GM19099 (cell line): ENCODE data around the gene UBE2E1.

Experiments
- POLR2A ChIP-seq: IDR thresholded peaks from 3 replicates; pipeline ENCODE4 v1.6.1; 2011; ENCODE audit warnings: low read depth; ENCODE audit not compliant: insufficient read length; ENCODE audit errors: extremely low read depth

UBE2E1 gene

DNA sequence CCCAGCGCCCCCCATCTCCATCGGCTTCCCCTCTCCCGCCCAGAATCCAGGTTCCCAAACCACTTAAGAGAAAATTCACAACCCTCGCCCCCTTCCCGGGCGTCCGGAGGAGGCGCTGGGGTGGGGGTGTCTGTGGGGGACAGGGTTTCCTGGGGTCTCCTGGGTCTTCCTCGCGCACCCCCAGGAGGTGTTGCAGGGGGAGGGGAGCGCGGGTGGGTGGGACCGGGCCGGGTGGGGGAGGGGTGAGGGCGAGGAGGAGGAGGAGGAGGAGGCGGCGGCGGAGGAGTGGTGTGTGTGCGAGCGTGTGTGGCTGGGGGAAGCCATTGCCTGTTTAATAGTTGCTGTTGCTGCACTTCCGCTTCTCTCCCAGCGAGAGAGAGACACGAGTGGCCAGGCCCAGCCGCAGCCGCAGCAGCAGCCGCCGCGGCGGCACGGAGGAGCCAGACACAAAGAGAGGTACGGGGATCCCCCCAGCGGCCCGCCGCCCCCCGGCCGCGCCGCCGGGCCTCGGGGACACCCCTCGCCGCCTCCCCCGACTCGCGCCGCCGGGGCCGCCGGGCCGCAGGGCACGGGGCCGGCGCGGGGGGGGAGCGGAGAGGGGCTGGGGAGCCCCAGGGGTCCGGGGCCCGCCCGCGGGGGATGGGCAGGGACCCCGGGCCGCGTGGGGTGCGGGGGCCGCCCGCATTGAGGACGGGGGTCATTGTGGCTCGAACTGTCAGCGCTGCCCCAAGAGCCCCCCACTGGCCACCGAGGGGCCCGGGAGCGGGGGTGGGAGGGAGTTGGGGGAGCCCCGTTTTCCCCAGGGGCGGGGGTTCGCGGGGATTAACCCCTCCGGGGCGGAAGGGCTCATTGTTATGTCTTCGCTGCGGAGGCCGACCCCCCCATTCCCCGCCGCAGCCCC is at the start of gene UBE2E1:
TSS of gene UBE2E1 (plus strand) at position 323 of the 901 bp plus-strand sequence. CDS start 1,315 bp downstream, outside the sequence.
- TF ChIP-seq POLR2A = peak; percentile 83

DNA sequence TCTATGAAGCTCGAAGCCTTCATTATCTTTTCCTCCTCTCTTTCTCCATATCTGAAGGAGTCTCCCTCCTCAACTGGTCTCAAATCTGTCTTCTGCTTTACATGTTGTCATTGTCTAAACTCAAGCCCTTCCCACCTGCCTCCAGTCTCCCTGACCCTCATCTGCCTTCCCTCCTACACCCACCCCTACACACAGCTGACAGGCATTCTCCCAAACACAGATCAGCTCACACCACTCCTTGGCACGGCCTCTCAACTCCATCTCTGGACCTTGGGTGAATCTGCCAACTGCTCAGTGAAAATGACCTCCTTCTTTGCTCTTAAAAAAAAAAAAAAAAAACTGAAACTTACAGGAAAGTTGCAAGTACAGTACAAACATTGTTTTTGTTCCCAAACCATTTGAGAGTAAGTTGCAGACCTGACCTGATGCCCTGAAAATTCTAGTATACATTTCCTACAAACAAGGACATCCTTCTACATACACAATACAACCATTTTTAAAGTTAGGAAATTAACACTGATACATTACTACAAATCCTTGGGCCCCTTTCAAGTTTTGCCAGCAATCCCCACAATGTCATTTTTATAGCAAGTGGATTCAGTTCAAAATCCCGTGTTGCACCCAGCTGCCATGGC is 49.4 kb upstream of the UBE2E1 start:
- no peak for TF ChIP-seq POLR2A

DNA sequence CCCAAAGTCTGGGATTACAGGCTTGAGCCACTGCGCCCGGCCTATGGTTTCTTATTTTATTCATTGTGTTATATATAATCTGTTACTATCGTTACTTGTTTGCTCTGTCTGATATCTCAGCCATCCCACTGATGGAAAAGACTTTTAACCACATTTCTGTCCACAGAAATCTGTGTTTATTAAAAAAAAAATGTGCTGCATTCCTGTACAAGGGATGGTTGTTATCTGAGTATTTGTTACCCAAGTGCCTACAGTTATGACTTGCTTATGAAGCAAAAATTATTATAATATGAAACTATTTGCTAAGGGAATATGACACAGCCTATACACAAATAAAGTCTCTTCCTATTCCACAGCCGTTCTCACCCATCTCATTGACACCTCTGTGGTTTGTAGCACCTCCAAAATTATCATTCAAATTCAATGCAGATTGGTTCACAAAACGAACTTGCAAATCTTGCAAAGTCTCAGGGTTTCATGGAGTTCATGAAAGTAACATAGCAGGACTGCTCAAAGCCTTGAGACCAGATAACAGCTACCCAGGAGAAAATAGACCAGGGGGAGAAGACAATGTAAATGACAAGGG is 47.4 kb upstream of the UBE2E1 start:
- no peak for TF ChIP-seq POLR2A

DNA sequence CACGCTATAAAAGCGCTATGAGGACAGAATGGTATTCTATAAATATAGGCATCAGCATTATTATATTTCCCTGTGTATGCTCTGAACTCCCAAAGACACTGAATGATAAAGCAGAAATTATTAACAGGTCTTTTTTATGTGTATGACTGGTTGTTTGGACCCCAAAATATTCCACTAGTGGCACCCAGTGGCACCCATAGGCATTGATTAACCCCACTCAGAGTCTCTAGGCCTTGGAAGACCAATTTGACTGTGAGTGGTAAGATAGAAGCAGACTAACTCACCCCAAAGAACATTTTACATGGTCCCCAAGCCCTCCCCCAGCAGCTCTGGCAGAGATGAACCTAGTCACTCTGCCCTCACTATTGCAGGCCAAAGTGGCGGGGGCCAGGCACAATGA is 45.4 kb upstream of the UBE2E1 start:
- no peak for TF ChIP-seq POLR2A

DNA sequence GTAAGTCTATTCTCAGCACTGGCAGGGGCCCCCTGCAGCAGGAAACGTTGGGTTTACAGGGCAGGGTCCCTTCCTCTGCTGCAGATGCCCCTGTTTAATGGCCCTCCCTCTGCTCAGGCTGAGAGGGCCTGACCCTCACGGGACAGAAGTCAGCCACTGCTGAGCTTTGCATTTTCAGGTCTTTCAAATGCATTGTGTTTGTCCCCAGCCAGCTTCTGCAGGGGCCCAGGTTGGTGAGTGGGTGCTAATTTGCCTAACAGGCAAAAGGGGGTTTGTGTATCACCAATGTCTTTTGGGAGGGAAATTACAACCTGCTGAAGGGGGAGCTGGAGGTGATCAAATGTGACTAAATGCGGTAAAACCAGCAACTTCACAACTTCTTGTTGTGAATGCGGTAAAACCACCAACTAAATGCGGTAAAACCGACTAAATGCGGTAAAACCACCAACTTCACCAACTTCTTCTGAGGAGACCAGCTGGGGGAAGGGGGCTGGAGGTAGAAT is 44.8 kb upstream of the UBE2E1 start:
- TF ChIP-seq POLR2A = no peak

DNA sequence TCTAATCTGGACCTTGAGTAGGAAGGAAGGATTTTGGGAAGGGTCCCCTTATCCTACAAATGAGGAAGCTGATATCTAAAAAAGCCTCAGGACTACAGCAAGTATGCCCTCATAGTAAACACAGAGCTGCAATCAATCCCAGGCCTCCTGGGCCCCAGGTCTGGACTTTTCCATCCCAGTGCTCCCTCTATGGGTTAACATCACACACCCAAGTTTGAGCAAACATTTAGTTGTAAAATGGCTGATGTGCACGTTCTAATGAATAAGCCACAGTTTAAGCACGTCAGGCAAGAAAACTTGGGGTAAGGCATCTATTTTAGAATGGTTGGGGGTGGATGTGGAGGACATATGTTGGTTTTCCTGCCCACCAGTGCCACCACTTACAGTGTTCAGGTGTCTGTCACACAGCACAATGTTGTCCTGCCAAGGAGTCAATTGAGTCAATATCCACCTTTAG is 44.3 kb upstream of the UBE2E1 start:
- TF ChIP-seq POLR2A = no peak

DNA sequence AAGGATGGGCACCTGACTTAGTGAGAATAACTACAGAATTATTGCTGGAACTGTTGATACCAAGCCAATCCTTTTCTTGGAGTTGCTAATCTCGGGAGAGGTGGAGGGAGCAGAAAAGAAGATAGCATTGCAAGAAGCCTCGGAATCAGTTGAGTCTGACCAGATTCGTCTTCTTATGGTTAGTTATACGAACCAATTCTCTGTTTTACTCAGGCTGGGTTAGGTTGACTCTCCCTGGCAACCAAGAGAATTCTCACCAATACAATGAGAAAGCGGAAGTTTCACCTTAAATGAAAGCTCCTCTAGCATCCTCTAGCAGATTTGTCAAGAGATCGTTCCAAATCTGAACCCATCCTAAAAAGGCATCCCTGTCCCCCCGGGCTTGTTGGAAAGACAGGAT is 43.5 kb upstream of the UBE2E1 start:
- TF ChIP-seq POLR2A = peak; percentile 28

DNA sequence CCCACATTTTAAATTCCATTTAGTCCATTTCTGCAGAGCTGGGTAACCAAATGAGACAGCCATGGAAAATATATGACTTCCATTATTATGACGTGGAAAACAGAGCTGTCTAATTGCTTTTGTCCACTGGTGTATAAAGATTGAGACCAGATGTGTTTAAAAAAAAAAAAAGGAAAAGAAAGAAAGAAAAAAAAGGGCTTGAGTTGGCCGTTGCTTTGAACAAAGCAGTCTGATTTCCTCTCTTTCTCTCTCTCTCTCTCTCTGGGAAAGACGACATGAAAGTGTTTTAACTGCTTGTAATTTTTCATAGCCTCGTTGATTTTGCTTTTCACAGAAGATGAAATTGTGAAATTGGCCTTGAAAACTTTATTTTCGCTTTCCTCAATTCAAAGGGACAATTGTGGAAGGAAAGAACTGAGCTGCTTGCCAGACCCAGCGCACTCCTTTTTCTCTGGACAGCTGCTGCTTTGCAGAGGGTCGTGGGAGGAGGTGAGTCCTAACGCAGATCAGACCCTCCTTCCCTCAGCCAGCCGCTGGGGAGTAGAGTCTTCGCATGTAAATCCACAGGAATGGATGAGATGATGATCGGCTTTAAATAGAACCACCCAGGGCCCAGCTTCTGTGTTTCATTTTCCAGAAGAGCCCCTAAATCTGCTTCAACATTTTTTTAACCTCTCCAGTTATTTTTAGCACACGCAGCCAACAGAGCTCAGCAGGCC is 42.8 kb upstream of the UBE2E1 start:
- no peak for TF ChIP-seq POLR2A

DNA sequence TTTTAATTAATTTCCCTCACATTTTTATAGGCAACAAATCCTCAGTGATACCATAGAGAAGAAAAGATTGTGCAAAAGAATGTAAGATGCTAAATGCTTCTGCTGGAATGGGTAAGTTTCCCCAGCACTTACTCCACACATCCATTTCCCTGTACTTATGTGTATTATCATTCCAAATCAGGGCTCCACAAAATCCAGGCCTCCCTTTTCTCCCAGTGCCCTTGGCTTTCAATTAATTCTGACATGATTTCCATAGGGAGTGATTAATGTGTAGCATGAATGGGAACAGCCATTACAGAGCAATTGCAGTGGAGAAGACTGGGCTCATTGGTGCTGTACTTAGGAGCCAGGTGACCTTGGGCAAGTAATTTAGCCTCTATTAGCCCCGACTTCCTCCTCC is 41.3 kb upstream of the UBE2E1 start:
- no peak for TF ChIP-seq POLR2A

DNA sequence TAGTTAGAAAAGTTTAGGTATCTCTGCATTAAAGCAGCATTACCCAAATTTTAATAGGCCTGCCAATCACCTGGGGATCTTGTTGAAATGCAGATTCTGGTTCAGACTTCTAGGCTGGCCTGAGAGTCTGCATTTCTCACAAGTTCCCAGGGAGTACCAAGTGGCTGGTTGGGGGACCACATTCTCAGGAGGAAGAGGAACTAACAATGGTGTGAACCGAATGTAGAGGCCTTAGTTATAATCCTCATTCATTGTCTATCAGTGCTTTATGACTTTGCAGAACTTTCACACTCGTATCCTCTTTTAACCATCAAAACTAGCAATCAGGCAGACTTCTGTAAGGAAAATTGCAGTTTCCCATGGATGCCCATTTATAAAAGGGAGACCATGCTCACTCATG is 38.2 kb upstream of the UBE2E1 start:
- no peak for TF ChIP-seq POLR2A

DNA sequence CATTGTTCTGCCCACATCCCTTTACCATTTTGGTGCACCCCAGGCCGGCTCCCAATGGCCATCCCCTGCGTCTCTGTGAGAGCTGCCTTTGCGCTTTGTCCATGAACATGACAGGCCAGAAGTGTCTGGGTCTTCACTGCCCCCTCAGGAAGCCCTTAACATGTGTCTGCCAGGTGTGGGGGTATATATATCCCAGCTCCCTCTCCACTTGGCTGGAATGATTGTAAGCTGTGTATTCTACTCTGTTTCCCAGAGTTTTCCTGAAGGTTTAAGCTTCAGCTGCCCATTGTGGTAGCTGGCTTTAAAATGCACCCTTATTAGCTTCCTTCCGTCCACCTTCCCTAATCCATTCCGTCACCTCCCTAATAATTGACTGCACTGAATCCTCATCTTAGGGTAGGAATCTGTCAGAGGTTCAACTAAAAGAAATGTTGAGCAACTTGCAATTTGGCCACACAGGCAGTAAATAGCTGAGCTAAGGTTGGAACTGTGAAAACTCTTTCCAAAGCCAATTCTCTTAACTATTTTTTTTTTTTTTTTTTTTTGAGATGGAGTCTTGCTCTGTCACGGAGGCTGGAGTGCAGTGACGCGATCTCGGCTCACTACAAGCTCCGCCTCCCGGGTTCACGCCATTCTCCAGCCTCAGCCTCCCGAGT is 30.4 kb upstream of the UBE2E1 start:
- TF ChIP-seq POLR2A = no peak

DNA sequence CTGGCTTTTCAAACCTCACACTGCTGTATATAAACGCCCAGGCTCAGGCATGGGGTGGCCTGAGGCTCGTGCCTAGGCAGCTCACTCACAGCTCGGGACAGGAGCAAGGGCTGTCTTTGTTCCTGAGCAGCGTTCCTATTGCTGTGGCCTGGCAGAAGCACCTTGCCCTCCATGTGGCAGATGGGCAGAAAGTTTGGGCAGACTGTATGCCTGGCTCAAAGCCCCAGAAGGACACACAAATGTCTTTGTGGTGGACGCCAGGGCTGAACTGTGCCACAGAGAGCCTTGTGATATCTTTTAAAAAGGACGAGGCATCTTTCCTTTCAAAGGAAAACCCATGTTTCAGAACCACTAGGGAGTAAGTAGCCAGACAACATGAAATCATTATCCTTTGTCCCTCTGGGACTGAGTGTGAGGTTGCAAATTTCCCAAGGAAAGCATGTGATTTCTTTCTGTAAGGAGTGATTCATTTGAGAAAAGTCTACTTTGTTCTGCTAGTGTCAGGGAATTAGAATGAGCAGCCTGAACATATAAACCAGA is 29.3 kb upstream of the UBE2E1 start:
- no peak for TF ChIP-seq POLR2A

DNA sequence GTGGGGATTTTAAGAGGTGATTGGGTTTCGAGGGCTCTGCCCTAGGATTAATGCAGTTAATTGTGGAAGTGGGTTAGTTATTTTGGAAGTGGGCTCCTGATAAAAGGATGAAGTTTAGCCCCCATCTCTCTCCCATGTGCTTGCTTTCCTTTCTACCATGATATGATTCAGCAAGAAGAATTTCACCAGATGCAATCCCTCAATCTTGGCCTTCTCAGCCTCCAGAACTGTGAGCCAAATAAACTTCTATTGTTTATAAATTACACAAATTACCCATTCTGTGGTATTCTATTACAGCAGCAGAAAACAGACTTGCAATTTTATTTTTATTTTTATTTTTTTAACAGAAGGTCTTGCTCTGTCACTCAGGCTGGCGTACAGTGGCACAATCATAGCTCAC is 27.3 kb upstream of the UBE2E1 start:
- no peak for TF ChIP-seq POLR2A

DNA sequence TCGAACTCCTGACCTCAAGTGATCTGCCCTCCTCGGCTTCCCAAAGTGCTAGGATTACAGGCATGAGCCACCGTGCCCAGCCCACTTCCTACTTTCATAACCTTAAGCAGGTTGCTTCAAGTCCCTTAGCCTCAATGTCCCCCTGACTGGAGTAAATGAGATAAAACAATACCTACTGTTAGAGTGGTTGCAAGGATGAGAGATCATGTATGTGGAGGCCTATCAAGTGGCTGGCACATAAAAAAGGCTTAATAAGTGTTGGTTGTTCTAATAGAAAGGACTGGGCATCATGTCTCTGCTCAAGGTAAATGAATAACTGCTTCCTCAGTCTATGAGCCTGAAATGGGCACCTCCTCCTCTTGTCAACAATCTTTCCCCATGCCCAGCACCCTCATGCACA is 25.9 kb upstream of the UBE2E1 start:
- no peak for TF ChIP-seq POLR2A
